ENCODE data around the gene TRIP10. TPM values are rescaled to one million over a fixed set of nuclear protein-coding genes. Genes with fewer than 3 reads are reported as not detected.

TRIP10 gene
- total RNA-seq, 4 donors from 2014 or later: 25.5 to 80.7 (median 40.5) TPM

- Histone ChIP-seq H3K36me3 (no peaks in the 10 kb centered on the region), H3K27ac (no peak overlapping the region), H3K27me3 (peaks cover 30% of the 10 kb centered on the region), H3K9me3 (no peaks in the 10 kb centered on the region), H3K4me1 (peaks cover 4% of the 10 kb centered on the region), H3K4me3 (no peak overlapping the region)
- DNase-seq (ENCODE audit: low spot score in 2 of 2): no peak
- 75% methylated on average over 9 of the region's 10 CpGs for WGBS
- TF ChIP-seq EP300 (IDR thresholded peaks at IDR 0.05): no peak
- no peak for TF ChIP-seq POLR2A (IDR thresholded peaks at IDR 0.05)
- no peak for TF ChIP-seq CTCF (IDR thresholded peaks at IDR 0.05)
- no peak for TF ChIP-seq POLR2AphosphoS5 (IDR thresholded peaks at IDR 0.05)
Measured at GRCh38 chr19:6711605-6712004, 27.9 kb upstream of the TRIP10 start.

- Histone ChIP-seq H3K36me3 (no peaks in the 10 kb centered on the region), H3K4me1 (peaks cover 4% of the 10 kb centered on the region), H3K4me3 (no peak overlapping the region), H3K27me3 (peaks cover 26% of the 10 kb centered on the region), H3K27ac (no peak overlapping the region), H3K9me3 (no peaks in the 10 kb centered on the region)
- no peak for DNase-seq (ENCODE audit: low spot score in 2 of 2)
- TF ChIP-seq POLR2A (IDR thresholded peaks at IDR 0.05) (no peak), EP300 (IDR thresholded peaks at IDR 0.05) (no peak), CTCF (IDR thresholded peaks at IDR 0.05) (no peak), POLR2AphosphoS5 (IDR thresholded peaks at IDR 0.05) (no peak)
- WGBS: 92% methylated on average over 6 of the region's 16 CpGs
Measured at GRCh38 chr19:6712231-6712630, 27.2 kb upstream of the TRIP10 start.

GRCh38 chr19:6712692-6713670, 26.5 kb upstream of the TRIP10 start:
- Histone ChIP-seq H3K36me3 (no peaks in the 10 kb centered on the region), H3K4me1 (peaks cover 4% of the 10 kb centered on the region), H3K4me3 (no peak overlapping the region), H3K27ac (no peak overlapping the region), H3K9me3 (no peaks in the 10 kb centered on the region), H3K27me3 (peaks cover 19% of the 10 kb centered on the region)
- DNase-seq (ENCODE audit: low spot score in 2 of 2): no peak
- WGBS: 91% methylated on average over 20 of the region's 20 CpGs
- no peak for TF ChIP-seq EP300 (IDR thresholded peaks at IDR 0.05)
- no peak for TF ChIP-seq CTCF (IDR thresholded peaks at IDR 0.05)
- no peak for TF ChIP-seq POLR2A (IDR thresholded peaks at IDR 0.05)
- no peak for TF ChIP-seq POLR2AphosphoS5 (IDR thresholded peaks at IDR 0.05)

GRCh38 chr19:6713773-6714692, 25.4 kb upstream of the TRIP10 start:
- Histone ChIP-seq H3K9me3 (no peaks in the 10 kb centered on the region), H3K27me3 (peaks cover 19% of the 10 kb centered on the region), H3K4me1 (peaks cover 4% of the 10 kb centered on the region), H3K27ac (no peak overlapping the region), H3K4me3 (no peak overlapping the region), H3K36me3 (no peaks in the 10 kb centered on the region)
- 71% methylated on average over 16 of the region's 24 CpGs for WGBS
- DNase-seq (ENCODE audit: low spot score in 2 of 2): no peak
- TF ChIP-seq CTCF (IDR thresholded peaks at IDR 0.05) (no peak), POLR2A (IDR thresholded peaks at IDR 0.05) (no peak), EP300 (IDR thresholded peaks at IDR 0.05) (no peak), POLR2AphosphoS5 (IDR thresholded peaks at IDR 0.05) (no peak)
